ENCODE results near the gene PXDN.

- TF ChIP-seq, protein P1, sequence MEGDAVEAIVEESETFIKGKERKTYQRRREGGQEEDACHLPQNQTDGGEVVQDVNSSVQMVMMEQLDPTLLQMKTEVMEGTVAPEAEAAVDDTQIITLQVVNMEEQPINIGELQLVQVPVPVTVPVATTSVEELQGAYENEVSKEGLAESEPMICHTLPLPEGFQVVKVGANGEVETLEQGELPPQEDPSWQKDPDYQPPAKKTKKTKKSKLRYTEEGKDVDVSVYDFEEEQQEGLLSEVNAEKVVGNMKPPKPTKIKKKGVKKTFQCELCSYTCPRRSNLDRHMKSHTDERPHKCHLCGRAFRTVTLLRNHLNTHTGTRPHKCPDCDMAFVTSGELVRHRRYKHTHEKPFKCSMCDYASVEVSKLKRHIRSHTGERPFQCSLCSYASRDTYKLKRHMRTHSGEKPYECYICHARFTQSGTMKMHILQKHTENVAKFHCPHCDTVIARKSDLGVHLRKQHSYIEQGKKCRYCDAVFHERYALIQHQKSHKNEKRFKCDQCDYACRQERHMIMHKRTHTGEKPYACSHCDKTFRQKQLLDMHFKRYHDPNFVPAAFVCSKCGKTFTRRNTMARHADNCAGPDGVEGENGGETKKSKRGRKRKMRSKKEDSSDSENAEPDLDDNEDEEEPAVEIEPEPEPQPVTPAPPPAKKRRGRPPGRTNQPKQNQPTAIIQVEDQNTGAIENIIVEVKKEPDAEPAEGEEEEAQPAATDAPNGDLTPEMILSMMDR (conservative IDR thresholded peaks at IDR 0.05), result no peak
- no peak for TF ChIP-seq ZFX (IDR thresholded peaks at IDR 0.05)
Measured at GRCh38 chr2:1641523-1641922, 102.8 kb downstream of the PXDN start.

Measured in C4-2B (cell line).